HG02642 (cell line): ENCODE results near the gene CYB561A3.
A peak's percentile ranks its signal among the peaks of the same experiment; 100 is the strongest.
"Not testable (repeated sequence)": the region's sequence is repeated elsewhere in the genome, so short reads cannot be mapped to it uniquely, and the experiment has no call there.

Experiments used
- ATAC-seq: cut with Tn5 transposase; IDR thresholded peaks from one replicate; pipeline ENCODE4 v1.9.1; 2021; ENCODE audit warnings: mild to moderate bottlenecking; ENCODE audit not compliant: unreplicated experiment, poor library complexity

CYB561A3 gene

DNA sequence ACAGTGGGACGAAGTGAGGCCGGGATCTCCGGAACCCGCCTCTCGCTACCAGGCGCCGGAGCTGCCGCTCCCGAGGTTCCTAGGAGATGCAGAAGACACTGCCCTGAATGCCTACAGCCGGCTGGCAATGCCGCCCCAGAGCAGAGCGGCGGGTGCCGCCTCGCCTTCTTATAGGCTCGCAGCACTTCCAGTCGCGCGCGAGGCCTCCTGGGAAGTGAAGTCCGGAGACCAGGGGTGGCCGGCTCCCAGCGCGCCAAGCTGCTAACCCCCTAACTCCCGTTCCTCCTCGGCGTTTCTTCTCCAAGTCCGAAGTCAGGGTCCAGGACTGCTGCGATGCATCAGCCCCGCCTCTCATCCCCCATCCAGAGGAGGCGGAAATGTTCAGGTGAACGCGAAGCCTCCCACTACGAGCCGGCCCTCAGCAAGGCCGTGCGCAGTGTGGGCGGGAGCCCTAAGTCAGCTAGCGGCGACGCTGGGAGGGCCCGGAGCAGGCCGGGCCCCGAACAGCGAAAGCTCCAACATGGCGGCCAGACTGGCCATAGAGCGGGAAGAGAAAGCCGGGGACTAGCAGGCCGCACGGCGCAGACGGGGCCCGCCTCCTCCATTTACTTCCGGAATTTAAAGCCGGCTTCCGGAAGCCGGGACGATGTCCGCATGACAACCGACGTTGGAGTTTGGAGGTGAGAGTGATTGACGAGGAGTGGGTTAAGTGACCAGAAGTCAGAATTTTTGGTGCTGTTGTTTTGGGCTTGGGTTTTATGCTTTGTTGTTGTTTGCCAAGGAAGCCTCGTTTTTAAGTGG, at the start of gene CYB561A3, which contains the start of gene TMEM138:
Gene CYB561A3 (minus strand): TSS at position 142 of the 801 bp plus-strand sequence. CDS start 5,169 bp downstream, outside the sequence.
Gene TMEM138 (plus strand): TSS at position 634 of the 801 bp plus-strand sequence. CDS start 2,017 bp downstream, outside the sequence.
- ATAC-seq = peak; percentile 88

DNA sequence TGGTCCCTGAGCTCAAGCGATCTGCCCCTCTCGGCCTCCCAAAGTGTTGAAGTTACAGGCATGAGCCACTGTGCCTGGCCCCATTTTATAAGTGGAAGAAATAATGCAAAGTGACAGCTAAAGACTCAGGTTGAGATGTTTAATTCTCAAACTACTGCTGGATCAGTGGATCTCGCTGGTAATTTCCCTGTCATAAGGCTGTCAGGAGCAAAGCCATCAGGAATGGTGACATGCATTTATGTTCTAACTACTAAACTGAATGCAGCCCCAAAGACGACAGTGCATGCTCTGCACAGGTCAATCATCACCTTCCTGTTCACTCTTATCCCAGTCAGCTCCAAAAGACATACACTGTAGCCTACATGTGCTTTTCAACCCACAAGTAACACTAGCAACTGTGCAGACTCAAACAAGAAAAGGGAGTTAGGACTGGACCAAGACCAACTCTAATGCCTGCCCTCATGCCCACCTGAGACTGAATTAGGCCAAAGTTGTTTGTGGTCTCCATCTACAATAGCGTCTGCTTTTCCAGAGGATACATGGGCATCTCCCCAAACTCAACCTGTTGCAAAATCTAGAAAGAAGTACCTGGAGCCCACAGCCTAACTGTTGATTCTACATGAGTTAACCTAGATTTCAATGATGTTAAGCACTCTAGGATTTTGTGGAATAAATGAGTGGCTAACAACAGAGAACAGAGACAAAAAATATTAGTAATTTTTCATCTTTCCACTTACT, 45.5 kb upstream of the CYB561A3 start:
- no peak for ATAC-seq

- no peak for ATAC-seq
Measured at GRCh38 chr11:61406067-61406466, 44.4 kb upstream of the CYB561A3 start.

DNA sequence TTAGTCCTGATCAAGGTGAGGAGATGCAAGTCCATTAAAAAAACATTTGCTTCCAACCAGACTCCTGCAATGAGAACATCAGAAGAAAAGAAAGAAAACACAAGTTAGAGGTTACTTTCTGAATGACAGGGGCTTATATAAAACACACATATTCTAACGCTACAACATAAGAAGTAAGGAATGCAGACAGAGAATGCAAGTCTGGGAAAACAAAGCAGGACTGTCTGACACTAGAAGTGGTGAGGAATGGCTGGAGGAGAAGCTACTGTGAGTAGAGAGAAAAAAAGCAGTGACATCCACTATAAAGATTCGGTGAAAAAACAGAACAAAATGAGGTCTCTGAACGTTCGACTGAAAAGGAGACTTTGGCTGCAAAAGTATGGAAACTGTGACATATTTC, 43.0 kb upstream of the CYB561A3 start:
- ATAC-seq = no peak

- ATAC-seq = no peak
Measured at GRCh38 chr11:61404103-61404502, 42.4 kb upstream of the CYB561A3 start.

- no peak for ATAC-seq
Measured at GRCh38 chr11:61403658-61404057, 42.0 kb upstream of the CYB561A3 start.

- ATAC-seq = no peak
Measured at GRCh38 chr11:61401573-61401972, 39.9 kb upstream of the CYB561A3 start.

DNA sequence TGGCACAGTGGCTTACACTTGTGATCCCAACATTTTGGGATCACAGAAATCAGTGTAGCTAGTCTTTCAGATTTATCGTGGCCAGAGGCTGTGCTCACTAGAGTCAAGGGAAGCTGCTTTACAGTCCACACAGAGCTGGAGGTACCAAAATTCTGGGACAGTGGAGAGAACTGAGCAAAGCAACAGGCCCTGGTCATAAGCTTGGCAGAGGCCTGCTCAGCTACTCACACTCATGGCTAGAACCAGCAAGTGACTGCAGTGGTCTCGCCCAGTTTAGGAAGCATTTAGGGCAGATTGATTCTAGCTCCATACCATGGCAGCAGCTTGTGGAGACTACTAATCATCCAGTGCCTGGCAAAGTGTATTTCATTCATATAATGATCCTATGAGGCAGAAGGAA, 39.5 kb upstream of the CYB561A3 start:
- ATAC-seq = no peak

DNA sequence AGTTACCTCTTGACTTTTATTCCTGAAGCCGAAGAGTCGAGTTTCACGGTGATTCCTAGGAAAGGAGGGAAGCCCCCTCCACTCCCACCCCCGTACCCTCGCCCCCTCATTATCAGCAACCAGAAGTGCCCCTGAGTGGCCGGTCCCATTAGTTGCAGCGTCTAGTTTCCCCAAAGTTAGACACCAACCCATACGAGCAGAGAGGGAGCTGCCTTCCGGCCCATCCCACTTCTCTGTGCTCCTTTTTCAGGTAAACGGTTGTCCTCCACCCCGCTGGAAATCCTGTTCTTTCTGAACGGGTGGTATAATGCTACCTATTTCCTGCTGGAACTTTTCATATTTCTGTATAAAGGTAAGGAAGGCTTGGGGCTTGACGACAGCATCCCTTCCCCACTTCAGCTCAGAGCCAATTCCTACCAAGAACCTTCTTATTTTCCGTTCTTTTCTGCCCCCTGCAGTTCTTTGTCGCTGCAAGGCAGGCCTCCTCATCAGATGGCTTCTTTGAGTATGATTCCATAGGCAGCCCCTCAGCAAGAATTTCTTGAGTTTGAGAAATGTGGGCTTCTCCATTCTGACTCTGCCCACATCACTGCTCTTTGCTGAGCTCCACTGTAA, 31.4 kb upstream of the CYB561A3 start:
- no peak for ATAC-seq

DNA sequence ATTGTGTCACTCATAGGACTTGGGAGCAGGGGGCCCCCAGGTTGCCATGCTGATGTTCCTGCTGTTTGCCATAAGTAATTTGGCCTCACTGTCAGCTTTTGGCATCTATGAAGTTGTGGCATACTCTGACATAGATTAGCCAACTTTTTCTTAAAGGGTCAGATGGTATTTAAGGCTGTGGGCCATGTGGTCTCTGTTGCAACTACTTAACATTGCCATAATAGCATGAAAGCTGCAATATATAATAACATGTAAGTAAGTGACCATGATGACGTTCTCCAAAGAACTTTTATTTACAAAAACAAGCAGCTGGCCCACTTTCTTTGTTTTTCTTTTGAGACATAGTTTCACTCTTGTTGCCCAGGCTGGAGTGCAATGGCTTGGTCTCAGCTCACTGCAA, 28.5 kb upstream of the CYB561A3 start:
- ATAC-seq = no peak

DNA sequence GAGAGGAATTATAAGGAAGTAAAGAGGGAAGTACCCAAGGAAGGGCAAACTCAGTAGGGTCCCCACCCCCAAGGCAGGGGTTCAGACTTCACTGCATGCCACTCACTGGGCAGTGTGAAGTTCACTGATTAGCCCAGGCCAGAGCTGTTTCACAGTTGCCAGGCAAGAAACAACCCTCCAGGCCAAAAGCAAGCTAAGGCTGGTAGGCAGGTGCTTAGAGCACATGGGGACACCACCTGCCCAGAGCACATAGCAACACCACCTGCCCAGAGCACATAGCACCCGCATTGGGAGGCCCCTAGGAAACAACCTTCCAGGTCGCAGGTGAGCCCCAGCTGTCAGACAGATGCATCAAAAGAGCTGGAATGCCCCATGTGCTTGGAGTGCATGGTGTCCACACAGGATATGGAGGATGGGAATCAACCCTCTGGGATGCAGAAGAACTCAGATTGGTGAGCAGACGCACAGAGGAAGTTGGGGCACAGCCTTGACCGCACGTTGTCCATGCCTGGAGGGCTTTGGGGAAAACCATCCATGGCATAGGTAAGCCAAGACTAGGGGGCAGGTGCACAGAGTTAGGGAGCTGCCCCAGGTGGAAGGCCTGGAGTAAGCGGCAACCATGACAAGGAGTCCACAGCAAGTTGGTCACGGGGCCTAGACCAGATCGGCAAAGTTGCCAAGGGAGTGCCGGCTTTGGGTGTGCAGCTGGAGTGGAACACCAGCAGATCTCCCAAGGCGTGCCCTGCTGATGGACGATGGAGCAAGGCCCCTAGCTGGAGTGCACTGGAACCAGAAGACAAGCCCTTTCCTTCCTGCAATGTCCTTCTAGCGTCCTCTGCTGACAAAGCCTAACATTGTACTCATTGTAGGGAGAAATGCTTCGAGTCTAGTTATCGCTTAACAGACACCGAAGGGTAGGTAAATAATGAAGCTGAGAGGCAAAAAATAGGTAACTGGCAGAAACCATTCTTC, 22.9 kb upstream of the CYB561A3 start:
- no peak for ATAC-seq

DNA sequence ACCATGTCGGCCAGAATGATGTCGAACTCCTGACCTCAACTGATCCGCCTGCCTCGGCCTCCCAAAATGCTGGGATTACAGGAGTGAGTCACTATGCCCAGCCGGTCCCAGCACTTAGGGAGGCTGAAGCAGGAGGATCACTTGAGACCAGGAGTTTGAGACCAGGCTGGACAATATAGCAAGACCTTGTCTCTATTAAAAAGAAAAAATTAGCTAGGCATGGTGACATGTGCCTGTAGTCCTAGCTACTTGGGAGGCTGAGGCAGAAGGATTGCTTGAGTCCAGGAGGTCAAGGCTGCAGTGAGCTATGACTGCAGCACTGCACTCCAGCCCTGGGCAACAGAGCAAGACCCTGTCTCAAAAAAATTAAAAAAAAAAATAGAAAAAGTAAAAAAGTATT, 22.2 kb upstream of the CYB561A3 start:
- ATAC-seq = not testable (repeated sequence)

DNA sequence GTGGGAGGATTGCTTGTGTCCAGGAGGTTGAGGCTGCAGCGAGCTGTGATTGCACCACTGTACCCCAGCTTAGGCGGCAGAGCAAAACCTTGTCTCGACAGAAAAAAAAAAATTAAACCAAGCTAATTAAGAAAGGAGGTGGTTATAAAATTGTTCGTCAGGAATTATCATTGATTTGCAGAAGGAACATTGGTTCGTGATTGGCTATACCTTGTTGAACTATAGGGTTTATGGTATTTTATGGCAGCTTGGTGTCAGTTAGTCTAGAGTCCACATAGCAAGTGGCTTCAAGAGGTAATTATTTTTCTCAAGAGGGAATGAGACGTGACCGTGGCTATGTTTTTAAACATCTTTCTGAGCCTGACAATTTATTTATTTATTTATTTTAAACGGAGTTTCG, 19.2 kb upstream of the CYB561A3 start:
- ATAC-seq = no peak

DNA sequence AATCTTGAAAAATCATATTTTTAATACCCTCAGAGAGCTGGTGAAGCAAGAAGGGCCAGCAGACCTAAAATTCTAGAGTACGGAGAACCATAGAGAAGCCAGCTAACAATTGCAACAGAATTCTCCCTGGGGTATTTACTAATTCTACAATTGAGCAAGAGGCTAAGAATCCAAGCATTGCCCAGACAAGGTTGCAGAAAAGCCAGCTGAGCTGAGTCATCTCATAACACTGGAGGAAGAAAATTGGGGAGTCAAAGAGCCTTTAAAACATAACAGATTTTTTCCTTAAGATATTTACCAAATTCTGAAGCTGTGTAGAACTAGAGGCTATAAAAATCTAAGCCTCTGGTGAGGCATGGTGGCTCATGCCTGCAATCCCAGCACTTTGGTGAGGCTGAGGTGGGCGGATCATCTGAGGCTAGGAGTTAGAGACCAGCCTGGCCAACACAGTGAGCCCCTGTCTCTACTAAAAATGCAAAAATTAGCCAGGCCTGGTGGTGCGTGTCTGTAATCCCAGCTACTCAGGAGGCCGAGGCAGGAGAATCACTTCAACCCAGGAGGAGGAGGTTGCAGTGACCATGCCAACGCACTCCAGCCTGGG, 17.1 kb upstream of the CYB561A3 start:
- no peak for ATAC-seq

GRCh38 chr11:61377461-61378160, 15.9 kb upstream of the CYB561A3 start:
- no peak for ATAC-seq

DNA sequence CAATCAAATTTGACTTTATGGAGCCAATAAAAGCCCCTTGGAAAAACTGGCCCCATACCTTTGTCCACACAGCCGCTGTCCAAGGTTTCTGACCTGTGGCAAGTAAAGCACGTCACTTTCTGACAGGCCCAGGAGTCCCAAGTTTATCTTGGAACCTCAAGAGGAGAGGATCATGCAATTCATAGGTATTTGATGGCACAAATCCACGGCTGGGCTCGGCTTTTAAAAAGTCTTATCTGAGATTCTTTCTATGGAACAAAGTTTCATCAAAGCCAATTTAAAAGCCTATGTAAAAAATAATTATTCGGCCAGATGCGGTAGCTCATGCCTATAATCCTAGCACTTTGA, 14.1 kb upstream of the CYB561A3 start:
- ATAC-seq = no peak

DNA sequence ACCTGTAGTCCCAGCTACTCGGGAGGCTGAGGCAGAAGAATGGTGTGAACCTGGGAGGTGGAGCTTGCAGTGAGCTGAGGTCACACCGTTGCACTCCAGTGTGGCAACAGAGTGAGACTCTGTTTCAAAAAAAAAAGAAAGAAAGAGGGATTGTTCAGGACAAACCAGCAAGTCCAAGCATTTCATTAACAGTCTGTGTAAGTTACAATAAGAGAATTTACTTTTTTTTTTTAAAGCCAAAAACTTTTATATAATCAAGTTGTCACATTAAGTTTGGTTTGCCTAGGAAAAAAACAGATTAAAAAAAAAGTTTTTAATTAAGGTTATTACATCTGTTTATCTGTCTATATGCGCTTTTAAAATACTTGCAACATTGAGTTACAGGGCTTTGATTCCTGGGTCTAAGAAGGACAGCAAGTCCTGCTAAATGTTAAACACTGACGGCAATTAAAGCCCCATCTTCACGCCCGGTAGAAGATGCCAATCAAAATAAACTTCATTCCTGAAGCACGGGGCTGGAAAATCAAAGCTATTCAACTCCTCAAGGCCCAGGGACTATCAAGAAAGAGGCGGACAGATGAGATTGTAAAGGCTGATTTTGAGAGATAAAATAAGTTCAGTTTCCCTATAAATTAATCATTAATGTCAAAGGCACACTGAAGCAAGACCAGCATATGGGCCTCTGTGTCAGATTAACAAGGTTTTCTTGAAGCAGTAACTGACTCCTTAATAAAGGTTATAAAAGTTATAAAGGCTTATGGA, 11.2 kb upstream of the CYB561A3 start:
- ATAC-seq = no peak

DNA sequence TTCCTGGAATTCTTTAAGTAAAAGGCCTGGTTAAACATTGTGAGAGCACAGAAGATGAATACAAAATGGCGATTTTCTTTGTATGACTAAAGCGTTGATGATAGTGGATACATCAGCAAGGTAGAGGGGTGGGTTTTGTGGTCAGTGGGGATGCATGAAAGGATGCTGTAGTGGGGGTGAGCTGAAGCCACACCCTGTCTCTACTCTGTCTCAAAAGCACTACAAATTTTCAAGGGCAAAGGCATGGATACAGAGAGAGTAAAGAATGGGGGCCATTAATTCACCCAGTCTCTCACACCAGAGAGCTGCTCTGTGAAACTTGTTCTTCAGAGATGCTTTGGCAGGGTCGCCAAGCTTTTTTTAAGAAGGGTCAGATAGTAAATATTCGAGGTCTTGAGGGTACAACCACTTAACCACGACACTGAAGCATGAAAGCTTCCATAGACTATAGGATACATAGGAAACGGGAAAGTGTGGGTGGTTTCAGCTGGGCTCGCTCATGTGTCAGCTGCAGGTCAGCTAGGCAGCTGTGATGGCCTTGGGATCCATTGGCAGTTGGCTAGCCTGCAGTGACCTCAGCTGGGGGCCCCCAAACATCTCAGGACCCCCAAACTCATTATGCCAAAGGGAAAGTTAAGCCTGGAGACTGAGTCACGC, 8.8 kb upstream of the CYB561A3 start:
- ATAC-seq = no peak
